K562 (cell line): ENCODE measurements around the gene ACSL5. TPM values are rescaled to one million over a fixed set of nuclear protein-coding genes. Genes with fewer than 3 reads are reported as not detected.

Source experiments
- ATAC-seq: fragments of 200-7000 bp; cut with Tn5 transposase; 3 replicates; pipeline ENCODE4 v1.9.1; 2020; ENCODE audit warnings: moderate library complexity
- BruUV-seq: library from RNA; stranded (reverse); fragments of 400-500 nt; replicated peaks from 2 replicates; lab custom pipeline; 2021; lab: Mats Ljungman, UMichigan
- CTCF ChIA-PET: fragments of 300-600 bp; formaldehyde crosslinking; extraction: SDS; loops from one replicate; lab custom pipeline; 2021; ENCODE audit warnings: low intra/inter-chr PET ratio; lab: Yijun Ruan, JAX
- POLR2A ChIA-PET: fragments of 300-600, 350-650 bp; sonication (Branson Sonifier 250); formaldehyde crosslinking; extraction: SDS; loops from one replicate; lab custom pipeline; 2021; ENCODE audit warnings: antibody characterized with exemption, inconsistent platforms; lab: Yijun Ruan, JAX
- DNase-seq, 4 experiments: peaks; one replicate each; pipeline versions ENCODE4 v3.0.0 to v3.0.0-alpha.2; 2011 to 2018; ENCODE audit warnings: low spot score in 3 of 4, mixed read lengths in 3 of 4; ENCODE audit errors: extremely low read depth in 1 of 4
- FAIRE-seq: peaks from 2 replicates; lab custom pipeline; 2011; peaks lifted over from hg19 to GRCh38; lab: Jason Lieb, UNC
- H2AFZ ChIP-seq: 2 replicates; pipeline ENCODE4 v1.6.0; 2011; ENCODE audit warnings: low read depth, low read length, control low read depth, inconsistent platforms
- H3K27ac ChIP-seq: fragments of 200-600 bp; 3 replicates; pipeline ENCODE4 v1.8.0; 2011; ENCODE audit warnings: low read depth, mild to moderate bottlenecking, control low read depth, inconsistent platforms, low read length, moderate library complexity, mixed read lengths; ENCODE audit errors: extremely low read depth
- H3K27me3 ChIP-seq, 2 experiments: fragments of 300-600 bp in 1 of 2; 2 replicates in 1 of 2; 3 replicates in 1 of 2; pipeline versions ENCODE4 v1.6.0 to v1.8.0; 2011; ENCODE audit warnings: inconsistent platforms in 2 of 2, low read length in 2 of 2, mild to moderate bottlenecking in 1 of 2, mixed read lengths in 1 of 2, moderate library complexity in 1 of 2; ENCODE audit not compliant: control insufficient read depth in 2 of 2, insufficient read depth in 2 of 2
- H3K36me3 ChIP-seq: fragments of 300-600 bp; 3 replicates; pipeline ENCODE4 v1.8.0; 2011; ENCODE audit warnings: mild to moderate bottlenecking, low read length, inconsistent platforms; ENCODE audit not compliant: control insufficient read depth, insufficient read depth
- H3K4me1 ChIP-seq, 2 experiments: fragments of 200-600 bp in 1 of 2; replicated peaks in 1 of 2; 2 replicates in 1 of 2; 3 replicates in 1 of 2; pipeline versions ENCODE4 v1.5.1 to v1.8.0; 2011; ENCODE audit warnings: inconsistent platforms in 2 of 2, low read length in 2 of 2, mild to moderate bottlenecking in 1 of 2, mixed read lengths in 1 of 2, moderate library complexity in 1 of 2; ENCODE audit not compliant: control insufficient read depth in 2 of 2, insufficient read depth in 2 of 2
- H3K4me2 ChIP-seq: 2 replicates; pipeline ENCODE4 v1.6.1; 2011; ENCODE audit warnings: low read length, control low read depth, inconsistent platforms, mixed read lengths; ENCODE audit not compliant: insufficient read depth
- H3K4me3 ChIP-seq: fragments of 200-600 bp; sonication (generic), shearing (Covaris generic); 2 replicates; pipeline ENCODE4 v1.5.1; 2016; ENCODE audit warnings: control low read depth, inconsistent platforms
- H3K79me2 ChIP-seq: fragments of 200-600 bp; 3 replicates; pipeline ENCODE4 v1.8.0; 2011; ENCODE audit warnings: low read length, inconsistent platforms; ENCODE audit not compliant: control insufficient read depth, insufficient read depth
- H3K9ac ChIP-seq, 2 experiments: 2 replicates each; pipeline versions ENCODE4 v1.6.0 to v1.6.1; 2011; ENCODE audit warnings: low read depth in 2 of 2, low read length in 2 of 2, control low read depth in 1 of 2, inconsistent platforms in 1 of 2, mild to moderate bottlenecking in 1 of 2, mixed read lengths in 1 of 2; ENCODE audit not compliant: insufficient read depth in 1 of 2
- H3K9me1 ChIP-seq: one replicate; pipeline ENCODE4 v1.6.0; 2011; ENCODE audit warnings: inconsistent platforms, mild to moderate bottlenecking, low read length, moderate library complexity; ENCODE audit not compliant: control insufficient read depth, insufficient read depth
- H3K9me3 ChIP-seq: replicated peaks from 2 replicates; pipeline ENCODE4 v1.5.1; 2011; ENCODE audit warnings: low read depth, low read length, inconsistent platforms; ENCODE audit not compliant: control insufficient read depth, insufficient read depth
- H4K20me1 ChIP-seq: replicated peaks from 2 replicates; pipeline ENCODE4 v1.6.1; 2011; ENCODE audit warnings: low read length, inconsistent platforms, mixed read lengths; ENCODE audit not compliant: control insufficient read depth, insufficient read depth
- E2F5 ChIP-seq: sonication (generic); formaldehyde crosslinking; IDR thresholded peaks from 2 replicates; pipeline ENCODE4 v1.8.0; 2022; ENCODE audit warnings: mild to moderate bottlenecking, missing genetic modification reagents
- EGR1 ChIP-seq: fragments of 450-650 bp; conservative IDR thresholded peaks from 2 replicates; pipeline ENCODE4 v1.6.1; 2017; ENCODE audit warnings: mild to moderate bottlenecking
- KLF16 ChIP-seq: IDR thresholded peaks from 2 replicates; pipeline ENCODE4 v1.6.1; 2016; ENCODE audit warnings: antibody characterized with exemption
- PHTF2 ChIP-seq: fragments of 250-450 bp; sonication (Bioruptor Pico); IDR thresholded peaks from 2 replicates; pipeline ENCODE4 v1.5.0; 2021; ENCODE audit warnings: mild to moderate bottlenecking
- RBM25 ChIP-seq: fragments of 200-400 bp; formaldehyde crosslinking; IDR thresholded peaks from 2 replicates; pipeline ENCODE4 v1.6.1; 2018; ENCODE audit warnings: low read length, low read depth, moderate library complexity; ENCODE audit not compliant: severe bottlenecking
- REST ChIP-seq, 2 experiments: fragments of 450-650 bp; formaldehyde crosslinking in 1 of 2; IDR thresholded peaks; 2 replicates each; pipeline versions ENCODE4 v1.4.0 to v1.6.1; 2014 to 2020; ENCODE audit warnings: mild to moderate bottlenecking in 2 of 2, borderline replicate concordance in 1 of 2, low read depth in 1 of 2
- WGBS: fragments of 100-300 bp; shearing (Covaris generic); methylation state at CpG from one replicate; pipeline ENCODE4 v1.1.6; 2016; ENCODE audit warnings: low coverage, mixed read lengths; ENCODE audit not compliant: insufficient coverage; ENCODE audit errors: missing lambda C conversion rate; 5-methylcytosine and 5-hydroxymethylcytosine counted together
- in situ Hi-C: fragments of 300-500 bp; cut with MboI; formaldehyde crosslinking; loops from 4 replicates; pipeline ENCODE4 v1.15.0; 2018; ENCODE audit warnings: inconsistent platforms, mixed read lengths
- intact Hi-C: fragments of 100-400 bp; cut with micrococcal nuclease; formaldehyde crosslinking; loops from 2 replicates; pipeline ENCODE4 v1.14.2; 2022
- polyA plus RNA-seq, 8 experiments: library from polyadenylated mRNA; depleted of rRNA in 4 of 8; stranded (reverse) in 5 of 8; unstranded in 3 of 8; fragments of >200 nt; fragmentation: Nextera tagmentation in 2 of 8; fragmentation: Illumina TruSeq in 1 of 8; extraction: Ambion mirVana in 2 of 8; extraction: Trizol in 1 of 8; gene quantifications; 2 replicates each; pipeline versions ENCODE4 v1.2.1 to v1.2.3, GENCODE V29; 2011 to 2014; ENCODE audit warnings: inconsistent platforms in 1 of 8, missing spikeins in 1 of 8
- total RNA-seq, 7 experiments: library from RNA; depleted of rRNA in 6 of 7; stranded (reverse); fragments of >200 nt in 6 of 7; fragmentation: Illumina TruSeq in 2 of 7; extraction: Trizol in 2 of 7; gene quantifications; 2 replicates each; pipeline versions ENCODE4 v1.2.1 to v1.2.3, GENCODE V29; 2011 to 2021; ENCODE audit warnings: low replicate concordance in 1 of 7

The ACSL5 gene
- total and polyA plus RNA-seq, 9 of the 15 experiments (the other 6 are each of a cell fraction or from before 2014, with no cell fraction given), result 0.19 to 1.4 (median 0.55) TPM

GRCh38 chr10:112330162-112330561, 43.8 kb upstream of the ACSL5 start:
- Histone ChIP-seq H3K4me2 (no peak overlapping the region), H3K9ac (no peak overlapping the region), H3K27ac (no peak overlapping the region)
- 0 out of 2 replicates have a peak, but pooled peaks have one; percentile 5 for TF ChIP-seq EGR1
- no peak for TF ChIP-seq PHTF2 (CRISPR knock-in tag)
- no peak for TF ChIP-seq RBM25
- TF ChIP-seq, all 486 proteins: peak for 1
- POLR2A ChIA-PET, result no interaction called here
- ATAC-seq, result no peak; the same call in 2 of the 3 replicates
- Histone ChIP-seq H3K79me2 (no peaks in the 10 kb centered on the region), H3K36me3 (no peaks in the 10 kb centered on the region), H3K27me3 (peaks cover 0 to 3% of the 10 kb centered on the region in 2 experiments; a peak in 1 of 5 replicates), H3K4me1 (peaks cover 0 to 3% of the 10 kb centered on the region in 2 experiments; a peak in 2 of 5 replicates), H3K9me3 (no peaks in the 10 kb centered on the region), H2AFZ (no peak overlapping the region), H3K9me1 (no peaks in the 10 kb centered on the region), H3K4me3 (no peak overlapping the region), H4K20me1 (no peaks in the 10 kb centered on the region)
- BruUV-seq, result no TSS peak
- no peak for DNase-seq
- WGBS, result 27% methylated on average over 3 of the region's 4 CpGs
- CTCF ChIA-PET, result no interaction called here
- in situ Hi-C loops (loop anchor here (5.0 kb wide), 1 partner anchor 47 kb away; no protein-coding TSS in a partner anchor), intact Hi-C loops (no loop called here)
- no peak for FAIRE-seq

- intact Hi-C loops, result no loop called here
- Histone ChIP-seq H3K9me3 (no peaks in the 10 kb centered on the region), H3K27me3 (peaks cover 0 to 3% of the 10 kb centered on the region in 2 experiments; a peak in 1 of 5 replicates), H3K9ac (no peak overlapping the region), H3K27ac (no peak overlapping the region), H3K4me3 (no peak overlapping the region), H3K9me1 (no peaks in the 10 kb centered on the region), H4K20me1 (no peaks in the 10 kb centered on the region), H2AFZ (no peak overlapping the region), H3K36me3 (no peaks in the 10 kb centered on the region), H3K4me1 (peaks cover 0 to 7% of the 10 kb centered on the region in 2 experiments; a peak in 2 of 5 replicates), H3K4me2 (no peak overlapping the region), H3K79me2 (no peaks in the 10 kb centered on the region)
- ChIA-PET CTCF (no interaction called here), POLR2A (no interaction called here)
- DNase-seq (peak in 1 of 4 experiments; percentile 8), ATAC-seq (no peak), FAIRE-seq (no peak)
- in situ Hi-C loops, result loop anchor here (5.0 kb wide), 1 partner anchor 47 kb away; no protein-coding TSS in a partner anchor
- WGBS, result 14% methylated on average over 1 of the region's 1 CpG
- BruUV-seq, result no TSS peak
- TF ChIP-seq E2F5 (CRISPR knock-in tag) (no peak), KLF16 (no peak), REST (IDR thresholded peaks at IDR 0.05; ENCODE audit: borderline replicate concordance) (no peak), REST (CRISPR knock-in tag; IDR thresholded peaks at IDR 0.05; ENCODE audit: low read depth) (no peak)
These were observed 43.2 kb upstream of the ACSL5 start for GRCh38 chr10:112330607-112331160.
